ENCODE data around the gene AZGP1. TPM values are rescaled to one million over a fixed set of nuclear protein-coding genes. Genes with fewer than 3 reads are reported as not detected.
A peak's percentile ranks its signal among the peaks of the same experiment; 100 is the strongest.

The AZGP1 gene
- total RNA-seq, 1 experiment from 2014 or later, result not detected

- intact Hi-C loops (cut with micrococcal nuclease; ENCODE audit: unreplicated experiment), result no loop called here
- H3K4me3 ChIP-seq (ENCODE audit: low read depth, low read length, poor library complexity, severe bottlenecking), result peak within 1 kb of the TSS; percentile 18
- DNase-seq (ENCODE audit: low spot score), result peak; percentile 59
Observed at GRCh38 chr7:99928994-99929729, 46.7 kb downstream of the AZGP1 start, which contains the start of gene GJC3. GJC3 (minus strand) TSS chr7:99929620; CDS start chr7:99929620, 0 bp downstream.

DNA sequence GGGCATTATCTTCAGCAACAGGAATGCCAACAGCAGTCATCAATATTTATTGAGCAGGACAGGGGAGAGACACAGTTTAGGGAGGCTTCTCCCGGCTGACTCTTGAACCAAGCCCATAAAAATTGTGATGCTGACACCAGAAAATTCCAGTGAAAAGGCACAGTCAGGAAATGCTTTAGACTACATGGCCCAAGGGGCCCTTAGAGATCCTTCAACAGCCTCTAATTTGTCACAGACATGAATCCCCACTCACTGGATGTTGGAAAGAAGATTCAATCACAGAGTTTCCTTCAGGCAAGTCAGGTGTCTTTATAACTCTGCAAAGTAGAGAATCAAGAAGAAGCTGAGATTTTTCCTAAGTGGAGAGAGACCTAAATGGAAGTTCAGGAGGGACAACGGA is 47.6 kb downstream of the AZGP1 start:
- POLR2A ChIA-PET (ENCODE audit: low non-redundant PET), result no interaction called here
- peaks cover 5% of the 10 kb centered on the region for H3K4me1 ChIP-seq (ENCODE audit: insufficient read depth, low read length, poor library complexity, severe bottlenecking)
- no peaks in the 10 kb centered on the region for H3K9me3 ChIP-seq (ENCODE audit: low read depth, low read length, poor library complexity, severe bottlenecking)
- H3K27me3 ChIP-seq (replicated peaks; ENCODE audit: insufficient read depth, low read depth, low read length, poor library complexity), result peaks cover 61% of the 10 kb centered on the region
- no peak for DNase-seq (ENCODE audit: low spot score)
- no peak overlapping the region for H3K27ac ChIP-seq (ENCODE audit: low read depth, low read length, poor library complexity, severe bottlenecking)
- H3K36me3 ChIP-seq (ENCODE audit: insufficient read depth, low read length, poor library complexity, severe bottlenecking), result no peaks in the 10 kb centered on the region
- BruUV-seq (replicated peaks), result no TSS peak
- no peak for TF ChIP-seq EZH2 (IDR thresholded peaks at IDR 0.05; ENCODE audit: borderline replicate concordance, low read depth, low read length, poor library complexity, severe bottlenecking)
- TF ChIP-seq, protein P1, sequence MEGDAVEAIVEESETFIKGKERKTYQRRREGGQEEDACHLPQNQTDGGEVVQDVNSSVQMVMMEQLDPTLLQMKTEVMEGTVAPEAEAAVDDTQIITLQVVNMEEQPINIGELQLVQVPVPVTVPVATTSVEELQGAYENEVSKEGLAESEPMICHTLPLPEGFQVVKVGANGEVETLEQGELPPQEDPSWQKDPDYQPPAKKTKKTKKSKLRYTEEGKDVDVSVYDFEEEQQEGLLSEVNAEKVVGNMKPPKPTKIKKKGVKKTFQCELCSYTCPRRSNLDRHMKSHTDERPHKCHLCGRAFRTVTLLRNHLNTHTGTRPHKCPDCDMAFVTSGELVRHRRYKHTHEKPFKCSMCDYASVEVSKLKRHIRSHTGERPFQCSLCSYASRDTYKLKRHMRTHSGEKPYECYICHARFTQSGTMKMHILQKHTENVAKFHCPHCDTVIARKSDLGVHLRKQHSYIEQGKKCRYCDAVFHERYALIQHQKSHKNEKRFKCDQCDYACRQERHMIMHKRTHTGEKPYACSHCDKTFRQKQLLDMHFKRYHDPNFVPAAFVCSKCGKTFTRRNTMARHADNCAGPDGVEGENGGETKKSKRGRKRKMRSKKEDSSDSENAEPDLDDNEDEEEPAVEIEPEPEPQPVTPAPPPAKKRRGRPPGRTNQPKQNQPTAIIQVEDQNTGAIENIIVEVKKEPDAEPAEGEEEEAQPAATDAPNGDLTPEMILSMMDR (conservative IDR thresholded peaks at IDR 0.05; ENCODE audit: low read depth, low read length), result no peak
- no peak overlapping the region for H3K4me3 ChIP-seq (ENCODE audit: low read depth, low read length, poor library complexity, severe bottlenecking)
- CTCF ChIA-PET, result no interaction called here
- intact Hi-C loops (cut with micrococcal nuclease; ENCODE audit: unreplicated experiment), result no loop called here

More at GRCh38 chr7:99928994-99929729, 46.7 kb downstream of the AZGP1 start, which contains the start of gene GJC3:
- CTCF ChIA-PET, result no interaction called here
- POLR2A ChIA-PET (ENCODE audit: low non-redundant PET), result no interaction called here
- BruUV-seq (replicated peaks), result no TSS peak
- Histone ChIP-seq H3K27me3 (replicated peaks; ENCODE audit: insufficient read depth, low read depth, low read length, poor library complexity) (peaks cover 61% of the 10 kb centered on the region), H3K4me1 (ENCODE audit: insufficient read depth, low read length, poor library complexity, severe bottlenecking) (peaks cover 5% of the 10 kb centered on the region), H3K27ac (ENCODE audit: low read depth, low read length, poor library complexity, severe bottlenecking) (no peak within 1 kb of the TSS), H3K9me3 (ENCODE audit: low read depth, low read length, poor library complexity, severe bottlenecking) (no peaks in the 10 kb centered on the region), H3K36me3 (ENCODE audit: insufficient read depth, low read length, poor library complexity, severe bottlenecking) (no peaks in the 10 kb centered on the region)
- TF ChIP-seq, protein P1 (conservative IDR thresholded peaks at IDR 0.05; ENCODE audit: low read depth, low read length), result peak; percentile 48
- TF ChIP-seq EZH2 (IDR thresholded peaks at IDR 0.05; ENCODE audit: borderline replicate concordance, low read depth, low read length, poor library complexity, severe bottlenecking), result no peak

GRCh38 chr7:99927536-99927935 is 48.3 kb downstream of the AZGP1 start:
- intact Hi-C loops (cut with micrococcal nuclease; ENCODE audit: unreplicated experiment), result no loop called here

More at GRCh38 chr7:99927536-99927935, 48.3 kb downstream of the AZGP1 start:
- H3K9me3 ChIP-seq (ENCODE audit: low read depth, low read length, poor library complexity, severe bottlenecking), result no peaks in the 10 kb centered on the region
- no peak for DNase-seq (ENCODE audit: low spot score)
- CTCF ChIA-PET, result no interaction called here
- H3K27me3 ChIP-seq (replicated peaks; ENCODE audit: insufficient read depth, low read depth, low read length, poor library complexity), result peaks cover 56% of the 10 kb centered on the region
- no peak overlapping the region for H3K27ac ChIP-seq (ENCODE audit: low read depth, low read length, poor library complexity, severe bottlenecking)
- POLR2A ChIA-PET (ENCODE audit: low non-redundant PET), result no interaction called here
- no peak for TF ChIP-seq EZH2 (IDR thresholded peaks at IDR 0.05; ENCODE audit: borderline replicate concordance, low read depth, low read length, poor library complexity, severe bottlenecking)
- TF ChIP-seq, protein P1 (conservative IDR thresholded peaks at IDR 0.05; ENCODE audit: low read depth, low read length), result no peak
- no TSS peak for BruUV-seq (replicated peaks)
- H3K4me1 ChIP-seq (ENCODE audit: insufficient read depth, low read length, poor library complexity, severe bottlenecking), result peaks cover 5% of the 10 kb centered on the region
- no peak overlapping the region for H3K4me3 ChIP-seq (ENCODE audit: low read depth, low read length, poor library complexity, severe bottlenecking)
- H3K36me3 ChIP-seq (ENCODE audit: insufficient read depth, low read length, poor library complexity, severe bottlenecking), result no peaks in the 10 kb centered on the region

Data from A673 (cell line).